ENCODE results near the gene NFKBIE. TPM values are rescaled to one million over a fixed set of nuclear protein-coding genes. Genes with fewer than 3 reads are reported as not detected.

NFKBIE gene
- total RNA-seq, 4 donors from 2014 or later: 13.1 to 25.5 (median 15.3) TPM

DNA sequence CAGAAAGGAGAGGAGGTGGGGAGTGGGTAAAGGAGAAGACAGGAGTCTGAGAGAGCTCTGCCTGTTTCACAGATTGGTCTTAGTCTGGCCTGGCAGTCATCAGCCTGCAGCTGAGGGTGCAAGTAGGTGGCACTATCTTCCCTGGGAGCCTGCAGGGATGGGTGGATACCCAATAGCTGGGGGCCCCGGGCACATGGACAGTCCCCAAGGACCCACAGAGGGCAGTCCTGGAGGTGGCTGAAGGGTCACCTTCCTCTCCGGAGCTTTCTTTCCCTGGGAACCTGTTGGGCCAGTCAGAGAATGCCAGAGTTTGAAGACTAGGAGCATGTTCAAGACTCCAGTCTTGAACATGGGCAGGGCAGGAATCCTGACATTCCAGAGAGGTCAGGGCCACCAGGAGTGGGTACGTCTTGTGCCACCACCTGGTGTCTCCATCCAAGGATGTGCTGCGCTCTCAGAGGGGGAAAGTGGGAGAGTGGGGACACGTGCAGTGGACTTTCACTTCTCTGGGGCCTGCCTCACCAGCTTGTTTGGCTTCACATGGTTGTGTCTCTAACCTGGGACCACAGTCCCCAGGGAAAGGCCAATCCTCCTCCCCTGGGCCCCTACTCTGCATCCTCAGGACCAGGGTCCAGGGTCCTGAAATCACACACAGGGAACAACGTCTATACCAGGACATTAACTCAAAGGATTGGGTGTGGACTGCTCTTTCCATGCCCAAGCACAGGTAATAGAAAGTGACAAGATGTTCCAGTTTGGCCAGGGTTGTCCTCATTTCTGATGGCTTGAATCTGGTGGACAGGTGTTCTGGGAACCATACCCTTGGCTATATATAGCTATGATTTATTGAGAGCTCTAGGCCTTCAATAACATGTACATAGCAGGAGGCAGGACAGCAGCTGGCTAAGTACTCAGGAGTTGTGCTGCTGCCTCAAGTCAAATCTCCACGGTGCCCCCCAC lies 29.8 kb upstream of the NFKBIE start:
- no peak for DNase-seq (ENCODE audit: low spot score)
- no peak for ATAC-seq (ENCODE audit: low FRiP score)
- TF ChIP-seq CTCF (IDR thresholded peaks at IDR 0.05): no peak

- DNase-seq (ENCODE audit: low spot score): no peak
- no peak for TF ChIP-seq CTCF (IDR thresholded peaks at IDR 0.05)
- no peak for ATAC-seq (ENCODE audit: low FRiP score)
Observed at GRCh38 chr6:44292661-44293365, 27.5 kb upstream of the NFKBIE start.

- TF ChIP-seq CTCF (IDR thresholded peaks at IDR 0.05): no peak
- DNase-seq (ENCODE audit: low spot score) (no peak), ATAC-seq (ENCODE audit: low FRiP score) (no peak)
Observed at GRCh38 chr6:44291841-44292240, 26.5 kb upstream of the NFKBIE start.

- no peak for DNase-seq (ENCODE audit: low spot score)
- no peak for ATAC-seq (ENCODE audit: low FRiP score)
- no peak for TF ChIP-seq CTCF (IDR thresholded peaks at IDR 0.05)
Observed at GRCh38 chr6:44289726-44290260, 24.4 kb upstream of the NFKBIE start.

GRCh38 chr6:44286747-44287146 lies 21.4 kb upstream of the NFKBIE start:
- ATAC-seq (ENCODE audit: low FRiP score): no peak
- no peak for DNase-seq (ENCODE audit: low spot score)
- TF ChIP-seq CTCF (IDR thresholded peaks at IDR 0.05): no peak

DNA sequence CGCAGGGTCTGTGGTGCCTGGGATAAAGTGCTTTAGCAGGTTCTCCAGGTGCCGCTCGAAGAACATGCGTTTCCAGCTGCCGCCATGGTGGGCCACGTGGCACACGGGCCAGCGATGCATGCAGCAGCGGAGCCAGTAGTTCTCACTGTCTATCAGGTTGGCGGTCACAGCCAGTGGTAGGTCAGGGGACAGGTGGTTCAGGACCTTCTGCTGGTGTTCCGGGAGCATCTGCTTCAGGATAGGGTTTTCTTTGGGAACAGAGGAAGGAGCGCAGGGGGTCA lies 20.9 kb upstream of the NFKBIE start:
- DNase-seq (ENCODE audit: low spot score) (no peak), ATAC-seq (ENCODE audit: low FRiP score) (no peak)
- no peak for TF ChIP-seq CTCF (IDR thresholded peaks at IDR 0.05)
